ENCODE results near the gene OR13J1.

OR13J1 gene

GRCh38 chr9:35859990-35860339, 10.2 kb downstream of the OR13J1 start:
- Histone ChIP-seq H3K4me3 (replicated peaks; ENCODE audit: insufficient read depth, low read length) (no peak overlapping the region), H3K27me3 (ENCODE audit: insufficient read depth, poor library complexity, severe bottlenecking) (peaks cover 15% of the 10 kb centered on the region), H3K27ac (replicated peaks) (no peak overlapping the region)
- no peak for TF ChIP-seq GABPA (IDR thresholded peaks at IDR 0.05; ENCODE audit: low read depth)
- no peak for TF ChIP-seq POLR2AphosphoS5 (IDR thresholded peaks at IDR 0.05; ENCODE audit: low read depth)
- TF ChIP-seq, protein P1, sequence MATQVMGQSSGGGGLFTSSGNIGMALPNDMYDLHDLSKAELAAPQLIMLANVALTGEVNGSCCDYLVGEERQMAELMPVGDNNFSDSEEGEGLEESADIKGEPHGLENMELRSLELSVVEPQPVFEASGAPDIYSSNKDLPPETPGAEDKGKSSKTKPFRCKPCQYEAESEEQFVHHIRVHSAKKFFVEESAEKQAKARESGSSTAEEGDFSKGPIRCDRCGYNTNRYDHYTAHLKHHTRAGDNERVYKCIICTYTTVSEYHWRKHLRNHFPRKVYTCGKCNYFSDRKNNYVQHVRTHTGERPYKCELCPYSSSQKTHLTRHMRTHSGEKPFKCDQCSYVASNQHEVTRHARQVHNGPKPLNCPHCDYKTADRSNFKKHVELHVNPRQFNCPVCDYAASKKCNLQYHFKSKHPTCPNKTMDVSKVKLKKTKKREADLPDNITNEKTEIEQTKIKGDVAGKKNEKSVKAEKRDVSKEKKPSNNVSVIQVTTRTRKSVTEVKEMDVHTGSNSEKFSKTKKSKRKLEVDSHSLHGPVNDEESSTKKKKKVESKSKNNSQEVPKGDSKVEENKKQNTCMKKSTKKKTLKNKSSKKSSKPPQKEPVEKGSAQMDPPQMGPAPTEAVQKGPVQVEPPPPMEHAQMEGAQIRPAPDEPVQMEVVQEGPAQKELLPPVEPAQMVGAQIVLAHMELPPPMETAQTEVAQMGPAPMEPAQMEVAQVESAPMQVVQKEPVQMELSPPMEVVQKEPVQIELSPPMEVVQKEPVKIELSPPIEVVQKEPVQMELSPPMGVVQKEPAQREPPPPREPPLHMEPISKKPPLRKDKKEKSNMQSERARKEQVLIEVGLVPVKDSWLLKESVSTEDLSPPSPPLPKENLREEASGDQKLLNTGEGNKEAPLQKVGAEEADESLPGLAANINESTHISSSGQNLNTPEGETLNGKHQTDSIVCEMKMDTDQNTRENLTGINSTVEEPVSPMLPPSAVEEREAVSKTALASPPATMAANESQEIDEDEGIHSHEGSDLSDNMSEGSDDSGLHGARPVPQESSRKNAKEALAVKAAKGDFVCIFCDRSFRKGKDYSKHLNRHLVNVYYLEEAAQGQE (IDR thresholded peaks at IDR 0.05; ENCODE audit: insufficient replicate concordance, low read depth) = no peak
- TF ChIP-seq CTCF (IDR thresholded peaks at IDR 0.05; ENCODE audit: insufficient read depth, low read length) = no peak
- TF ChIP-seq SPI1 (IDR thresholded peaks at IDR 0.05; ENCODE audit: borderline replicate concordance, low read depth) = no peak
- no peak for DNase-seq (ENCODE audit: low read depth in 1 of 2, low spot score in 1 of 2)

GRCh38 chr9:35859310-35859989, 10.8 kb downstream of the OR13J1 start:
- TF ChIP-seq SPI1 (IDR thresholded peaks at IDR 0.05; ENCODE audit: borderline replicate concordance, low read depth) (no peak), CTCF (IDR thresholded peaks at IDR 0.05; ENCODE audit: insufficient read depth, low read length) (no peak), POLR2AphosphoS5 (IDR thresholded peaks at IDR 0.05; ENCODE audit: low read depth) (no peak)
- TF ChIP-seq, protein P1 (IDR thresholded peaks at IDR 0.05; ENCODE audit: insufficient replicate concordance, low read depth) = no peak
- no peak for DNase-seq (ENCODE audit: low read depth in 1 of 2, low spot score in 1 of 2)
- H3K27me3 ChIP-seq (ENCODE audit: insufficient read depth, poor library complexity, severe bottlenecking) = peaks cover 15% of the 10 kb centered on the region
- H3K4me3 ChIP-seq (replicated peaks; ENCODE audit: insufficient read depth, low read length) = no peak overlapping the region
- no peak overlapping the region for H3K27ac ChIP-seq (replicated peaks)

DNA sequence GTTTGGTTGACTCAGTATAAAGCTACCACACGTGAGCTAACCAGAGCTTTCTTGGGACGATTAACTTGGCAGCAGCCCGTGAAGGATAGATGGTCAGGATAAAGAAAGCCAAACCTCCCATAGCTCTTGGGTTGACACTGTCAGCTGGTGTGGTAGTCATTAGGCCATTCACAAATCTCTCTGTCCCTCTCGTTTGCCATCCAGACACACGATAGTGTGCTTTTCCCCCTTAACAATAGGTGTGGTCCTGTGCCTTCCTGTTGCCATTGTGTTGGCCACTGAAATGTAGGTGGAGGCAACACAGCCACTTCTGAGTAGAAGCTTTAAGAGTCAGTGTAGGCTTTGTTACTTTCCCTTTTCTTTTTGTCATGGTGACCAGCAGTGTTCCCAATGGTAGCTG, 11.7 kb downstream of the OR13J1 start:
- DNase-seq (ENCODE audit: low read depth in 1 of 2, low spot score in 1 of 2) = no peak
- Histone ChIP-seq H3K4me3 (replicated peaks; ENCODE audit: insufficient read depth, low read length) (no peak overlapping the region), H3K27me3 (ENCODE audit: insufficient read depth, poor library complexity, severe bottlenecking) (peaks cover 12% of the 10 kb centered on the region), H3K27ac (replicated peaks) (no peak overlapping the region)
- TF ChIP-seq CTCF (IDR thresholded peaks at IDR 0.05; ENCODE audit: insufficient read depth, low read length) (no peak), POLR2AphosphoS5 (IDR thresholded peaks at IDR 0.05; ENCODE audit: low read depth) (no peak), SPI1 (IDR thresholded peaks at IDR 0.05; ENCODE audit: borderline replicate concordance, low read depth) (no peak), GABPA (IDR thresholded peaks at IDR 0.05; ENCODE audit: low read depth) (no peak)
- TF ChIP-seq, protein P1 (IDR thresholded peaks at IDR 0.05; ENCODE audit: insufficient replicate concordance, low read depth) = no peak

All from HL-60 (cell line).